ENCODE measurements around the gene BAIAP2.

The BAIAP2 gene

GRCh38 chr17:81154961-81155360 is 120.0 kb downstream of the BAIAP2 start:
- Histone ChIP-seq H3K4me1 (ENCODE audit: control insufficient read depth, insufficient read depth, low read length) (no peaks in the 10 kb centered on the region), H3K36me3 (ENCODE audit: control insufficient read depth, insufficient read depth, low read length) (no peaks in the 10 kb centered on the region), H3K9ac (ENCODE audit: low read depth, low read length) (no peak overlapping the region), H3K4me3 (ENCODE audit: low read depth, low read length) (no peak overlapping the region), H3K9me3 (ENCODE audit: control insufficient read depth, insufficient read depth, low read length) (no peaks in the 10 kb centered on the region), H3K27me3 (ENCODE audit: control insufficient read depth, insufficient read depth, low read length) (no peaks in the 10 kb centered on the region), H3K27ac (ENCODE audit: low read depth, low read length) (no peak overlapping the region)

- Histone ChIP-seq H3K36me3 (ENCODE audit: control insufficient read depth, insufficient read depth, low read length) (no peaks in the 10 kb centered on the region), H3K4me3 (ENCODE audit: low read depth, low read length) (no peak overlapping the region), H3K27ac (ENCODE audit: low read depth, low read length) (no peak overlapping the region), H3K4me1 (ENCODE audit: control insufficient read depth, insufficient read depth, low read length) (no peaks in the 10 kb centered on the region), H3K9me3 (ENCODE audit: control insufficient read depth, insufficient read depth, low read length) (no peaks in the 10 kb centered on the region), H3K27me3 (ENCODE audit: control insufficient read depth, insufficient read depth, low read length) (no peaks in the 10 kb centered on the region), H3K9ac (ENCODE audit: low read depth, low read length) (no peak overlapping the region)
Measured at GRCh38 chr17:81156866-81157805, 122.2 kb downstream of the BAIAP2 start.

DNA sequence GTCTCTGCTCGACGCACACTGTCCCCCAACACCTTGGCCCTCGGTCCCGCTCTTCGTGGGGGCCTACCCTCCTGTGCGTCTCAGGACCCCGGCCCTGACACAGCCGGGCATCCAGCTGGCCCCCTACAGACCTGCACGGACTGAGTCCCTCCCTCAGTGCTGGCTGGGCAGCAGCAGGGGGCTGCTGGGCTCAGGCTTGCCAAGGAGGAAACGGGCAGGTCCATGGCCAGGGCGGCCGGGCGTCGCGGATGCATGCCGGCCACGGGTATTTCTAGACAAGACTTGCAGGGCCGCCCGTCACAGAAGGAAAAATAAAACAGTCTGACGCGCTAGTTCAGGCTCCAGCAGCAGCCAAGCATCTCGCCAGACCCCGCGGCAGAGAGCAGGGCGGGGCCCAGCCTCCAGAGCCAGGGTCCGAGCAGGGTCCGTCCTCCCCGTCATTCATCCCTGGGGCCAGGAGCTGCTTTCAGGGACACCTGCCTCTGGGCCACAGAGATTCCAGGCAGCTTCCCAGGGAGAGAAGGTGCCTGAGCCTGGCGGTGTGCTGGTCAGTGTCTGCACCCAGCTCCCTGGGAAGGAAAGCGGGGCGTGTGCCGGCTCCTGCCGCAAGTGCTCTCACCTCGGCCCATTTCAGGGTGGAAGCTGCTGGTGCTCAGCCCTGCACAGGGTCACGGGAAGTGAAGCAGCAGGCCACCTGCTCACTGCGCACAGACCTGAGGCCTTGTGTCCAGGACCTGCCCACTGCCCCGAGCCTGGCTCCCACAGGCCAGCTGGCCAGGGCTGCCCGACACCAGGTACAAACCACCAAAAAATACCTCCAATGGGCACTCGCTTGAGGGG is 123.1 kb downstream of the BAIAP2 start:
- Histone ChIP-seq H3K36me3 (ENCODE audit: control insufficient read depth, insufficient read depth, low read length) (no peaks in the 10 kb centered on the region), H3K4me1 (ENCODE audit: control insufficient read depth, insufficient read depth, low read length) (no peaks in the 10 kb centered on the region), H3K4me3 (ENCODE audit: low read depth, low read length) (no peak overlapping the region), H3K9me3 (ENCODE audit: control insufficient read depth, insufficient read depth, low read length) (no peaks in the 10 kb centered on the region), H3K9ac (ENCODE audit: low read depth, low read length) (no peak overlapping the region), H3K27ac (ENCODE audit: low read depth, low read length) (no peak overlapping the region), H3K27me3 (ENCODE audit: control insufficient read depth, insufficient read depth, low read length) (no peaks in the 10 kb centered on the region)

DNA sequence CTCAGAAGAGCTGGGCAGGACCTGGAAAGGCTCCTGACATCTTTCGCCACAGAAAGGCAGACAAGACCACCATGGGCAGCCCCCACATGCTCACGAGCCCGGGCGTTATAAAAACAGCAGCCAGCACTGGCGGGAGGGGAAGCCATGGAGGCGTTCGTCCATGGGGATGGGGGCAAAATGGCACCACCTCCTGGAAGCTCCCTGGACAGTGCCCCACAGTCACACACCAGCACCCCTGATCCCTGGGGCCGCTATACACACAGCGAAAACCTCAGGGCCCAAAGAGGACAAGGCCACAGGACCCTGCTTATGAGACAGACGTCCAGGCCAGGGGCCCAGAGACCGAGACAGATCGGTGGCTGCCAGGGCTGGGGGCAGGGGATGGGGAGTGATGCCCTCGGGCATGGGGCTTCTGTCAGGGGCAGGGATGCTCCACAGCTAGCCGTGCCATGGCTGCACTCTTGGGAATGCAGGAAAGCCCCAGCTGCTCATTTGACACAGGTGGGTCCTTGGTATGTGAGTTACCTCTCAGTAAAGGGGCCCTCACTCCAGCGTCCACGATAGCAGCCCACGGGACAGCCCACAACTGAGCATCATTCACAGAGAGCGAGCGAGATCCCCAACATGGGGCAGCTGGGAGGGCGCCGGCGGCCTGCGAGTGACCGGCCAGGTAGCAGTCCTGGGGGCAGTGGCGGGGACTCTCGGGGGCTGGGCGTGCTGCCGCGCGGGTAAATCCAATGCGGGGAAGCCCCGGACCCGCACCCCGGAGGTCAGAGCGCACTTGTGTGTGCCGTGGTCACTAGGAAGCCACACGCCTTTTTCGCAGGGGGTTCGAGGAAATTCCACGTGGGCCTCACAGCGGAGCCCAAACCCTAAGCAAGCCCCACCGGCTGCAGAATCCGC is 124.0 kb downstream of the BAIAP2 start:
- Histone ChIP-seq H3K27ac (ENCODE audit: low read depth, low read length) (no peak overlapping the region), H3K4me3 (ENCODE audit: low read depth, low read length) (no peak overlapping the region), H3K36me3 (ENCODE audit: control insufficient read depth, insufficient read depth, low read length) (no peaks in the 10 kb centered on the region), H3K4me1 (ENCODE audit: control insufficient read depth, insufficient read depth, low read length) (no peaks in the 10 kb centered on the region), H3K27me3 (ENCODE audit: control insufficient read depth, insufficient read depth, low read length) (no peaks in the 10 kb centered on the region), H3K9ac (ENCODE audit: low read depth, low read length) (no peak overlapping the region), H3K9me3 (ENCODE audit: control insufficient read depth, insufficient read depth, low read length) (no peaks in the 10 kb centered on the region)

GRCh38 chr17:81159611-81160265 is 124.8 kb downstream of the BAIAP2 start:
- Histone ChIP-seq H3K9ac (ENCODE audit: low read depth, low read length) (no peak overlapping the region), H3K27me3 (ENCODE audit: control insufficient read depth, insufficient read depth, low read length) (no peaks in the 10 kb centered on the region), H3K27ac (ENCODE audit: low read depth, low read length) (no peak overlapping the region), H3K4me1 (ENCODE audit: control insufficient read depth, insufficient read depth, low read length) (no peaks in the 10 kb centered on the region), H3K9me3 (ENCODE audit: control insufficient read depth, insufficient read depth, low read length) (no peaks in the 10 kb centered on the region), H3K36me3 (ENCODE audit: control insufficient read depth, insufficient read depth, low read length) (no peaks in the 10 kb centered on the region), H3K4me3 (ENCODE audit: low read depth, low read length) (no peak overlapping the region)

- no peak overlapping the region for H3K27ac ChIP-seq (ENCODE audit: low read depth, low read length)
- no peak overlapping the region for H3K4me3 ChIP-seq (ENCODE audit: low read depth, low read length)
- no peaks in the 10 kb centered on the region for H3K4me1 ChIP-seq (ENCODE audit: control insufficient read depth, insufficient read depth, low read length)
- no peaks in the 10 kb centered on the region for H3K36me3 ChIP-seq (ENCODE audit: control insufficient read depth, insufficient read depth, low read length)
- H3K27me3 ChIP-seq (ENCODE audit: control insufficient read depth, insufficient read depth, low read length) = no peaks in the 10 kb centered on the region
- no peaks in the 10 kb centered on the region for H3K9me3 ChIP-seq (ENCODE audit: control insufficient read depth, insufficient read depth, low read length)
- H3K9ac ChIP-seq (ENCODE audit: low read depth, low read length) = no peak overlapping the region
Measured at GRCh38 chr17:81160306-81160705, 125.4 kb downstream of the BAIAP2 start.

DNA sequence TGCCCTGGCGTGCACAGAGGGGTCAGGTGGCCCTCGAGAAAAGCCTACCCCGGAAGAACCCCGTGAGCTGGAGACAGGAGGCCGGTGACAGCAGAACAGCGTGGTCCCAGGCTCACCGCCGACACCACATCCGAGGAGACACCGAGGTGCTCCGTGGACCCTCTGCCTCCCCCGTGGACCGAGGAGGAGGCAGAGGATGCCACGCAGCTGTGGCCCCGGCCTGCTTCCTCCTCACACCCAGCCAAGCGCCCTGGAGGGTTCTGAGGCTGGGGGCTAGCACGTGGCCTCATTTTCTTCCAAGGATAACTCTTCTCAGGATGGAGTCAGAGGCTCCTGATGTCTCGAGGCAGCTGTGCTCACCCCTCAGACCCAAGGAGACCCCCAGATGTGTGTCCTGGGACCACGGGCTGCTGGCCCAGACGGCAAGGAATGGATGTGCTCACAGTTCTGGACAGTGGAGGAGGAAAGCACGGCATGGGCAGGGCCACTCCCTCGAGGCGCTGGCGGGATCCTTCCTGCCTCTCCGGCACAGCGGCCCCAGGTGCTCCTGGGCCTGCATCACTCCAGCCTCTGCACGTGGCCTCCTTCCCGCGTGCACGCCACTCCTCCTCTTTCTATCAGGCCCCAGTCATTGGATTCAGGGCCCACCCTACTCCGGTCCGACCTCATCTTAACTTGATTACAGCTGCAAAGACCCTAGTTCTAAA is 125.9 kb downstream of the BAIAP2 start:
- no peak overlapping the region for H3K9ac ChIP-seq (ENCODE audit: low read depth, low read length)
- H3K4me1 ChIP-seq (ENCODE audit: control insufficient read depth, insufficient read depth, low read length) = no peaks in the 10 kb centered on the region
- no peaks in the 10 kb centered on the region for H3K9me3 ChIP-seq (ENCODE audit: control insufficient read depth, insufficient read depth, low read length)
- H3K36me3 ChIP-seq (ENCODE audit: control insufficient read depth, insufficient read depth, low read length) = no peaks in the 10 kb centered on the region
- no peak overlapping the region for H3K27ac ChIP-seq (ENCODE audit: low read depth, low read length)
- peaks cover 3% of the 10 kb centered on the region; the same call in 1 of the 2 replicates for H3K27me3 ChIP-seq (ENCODE audit: control insufficient read depth, insufficient read depth, low read length)
- H3K4me3 ChIP-seq (ENCODE audit: low read depth, low read length) = no peak overlapping the region

DNA sequence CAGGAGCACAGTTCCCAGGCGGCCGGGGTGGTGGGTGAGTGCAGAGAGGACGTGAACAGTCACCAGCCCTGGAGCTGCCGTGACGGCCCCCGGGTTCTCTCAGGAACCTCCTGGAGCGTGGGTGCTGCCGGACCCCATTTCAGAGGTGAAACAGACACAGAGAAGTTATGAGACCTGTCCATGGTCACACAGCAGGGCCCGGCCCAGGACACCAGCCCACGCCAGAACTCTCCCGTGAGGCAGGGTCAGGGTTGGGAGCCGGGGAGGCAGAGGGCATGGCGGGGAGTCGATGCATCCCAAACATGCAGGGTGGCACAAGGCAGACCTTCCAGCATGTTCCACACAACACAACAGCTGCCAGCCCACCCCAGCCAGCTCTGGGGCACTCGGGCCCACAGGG is 126.6 kb downstream of the BAIAP2 start:
- H3K9ac ChIP-seq (ENCODE audit: low read depth, low read length) = no peak overlapping the region
- H3K36me3 ChIP-seq (ENCODE audit: control insufficient read depth, insufficient read depth, low read length) = no peaks in the 10 kb centered on the region
- H3K4me3 ChIP-seq (ENCODE audit: low read depth, low read length) = no peak overlapping the region
- peaks cover 4% of the 10 kb centered on the region; the same call in 1 of the 2 replicates for H3K27me3 ChIP-seq (ENCODE audit: control insufficient read depth, insufficient read depth, low read length)
- no peaks in the 10 kb centered on the region for H3K9me3 ChIP-seq (ENCODE audit: control insufficient read depth, insufficient read depth, low read length)
- H3K4me1 ChIP-seq (ENCODE audit: control insufficient read depth, insufficient read depth, low read length) = no peaks in the 10 kb centered on the region
- no peak overlapping the region for H3K27ac ChIP-seq (ENCODE audit: low read depth, low read length)

DNA sequence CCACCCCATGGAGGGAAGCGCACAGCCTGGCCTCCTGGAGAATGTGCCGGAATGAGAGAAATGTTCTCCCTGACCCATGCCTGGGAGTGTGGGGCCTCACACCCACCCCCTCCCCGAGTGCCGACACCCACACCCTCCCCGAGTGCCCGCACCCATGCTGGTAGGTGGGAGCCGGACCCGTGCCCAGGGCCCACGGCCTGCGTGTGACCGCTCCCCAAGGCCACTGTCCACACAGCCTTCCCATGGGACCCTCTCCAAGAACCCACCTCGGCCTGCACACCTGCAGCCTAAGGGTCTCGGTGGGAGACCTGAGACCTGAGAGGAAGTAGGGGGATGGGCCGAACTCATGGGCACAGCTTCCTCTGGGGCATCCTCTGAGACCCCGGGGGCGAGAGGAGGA is 127.0 kb downstream of the BAIAP2 start:
- Histone ChIP-seq H3K4me1 (ENCODE audit: control insufficient read depth, insufficient read depth, low read length) (no peaks in the 10 kb centered on the region), H3K9me3 (ENCODE audit: control insufficient read depth, insufficient read depth, low read length) (no peaks in the 10 kb centered on the region), H3K27ac (ENCODE audit: low read depth, low read length) (no peak overlapping the region)

GRCh38 chr17:81162491-81162890 is 127.5 kb downstream of the BAIAP2 start:
- Histone ChIP-seq H3K36me3 (ENCODE audit: control insufficient read depth, insufficient read depth, low read length) (no peaks in the 10 kb centered on the region), H3K4me1 (ENCODE audit: control insufficient read depth, insufficient read depth, low read length) (no peaks in the 10 kb centered on the region)

More for the DNA sequence above, 127.0 kb downstream of the BAIAP2 start:
- H3K36me3 ChIP-seq (ENCODE audit: control insufficient read depth, insufficient read depth, low read length) = no peaks in the 10 kb centered on the region
- H3K9ac ChIP-seq (ENCODE audit: low read depth, low read length) = no peak overlapping the region
- peaks cover 8% of the 10 kb centered on the region; the same call in 1 of the 2 replicates for H3K27me3 ChIP-seq (ENCODE audit: control insufficient read depth, insufficient read depth, low read length)
- no peak overlapping the region for H3K4me3 ChIP-seq (ENCODE audit: low read depth, low read length)

More at GRCh38 chr17:81162491-81162890, 127.5 kb downstream of the BAIAP2 start:
- Histone ChIP-seq H3K9me3 (ENCODE audit: control insufficient read depth, insufficient read depth, low read length) (no peaks in the 10 kb centered on the region), H3K4me3 (ENCODE audit: low read depth, low read length) (no peak overlapping the region), H3K27ac (ENCODE audit: low read depth, low read length) (no peak overlapping the region), H3K27me3 (ENCODE audit: control insufficient read depth, insufficient read depth, low read length) (peaks cover 8% of the 10 kb centered on the region), H3K9ac (ENCODE audit: low read depth, low read length) (no peak overlapping the region)

All from HUES48 (cell line).